Parietal lobe (tissue), 2 donors: ENCODE measurements around the gene PPIAL4G. TPM values are rescaled to one million over a fixed set of nuclear protein-coding genes. Genes with fewer than 3 reads are reported as not detected.

Experiments used
- small RNA-seq: library from RNA; depleted of rRNA; stranded (forward); fragments of <200 nt; gene quantifications from one replicate; pipeline ENCODE3, GENCODE V24; 2014; ENCODE audit warnings: low replicate concordance
- total RNA-seq: library from RNA; depleted of rRNA; stranded (reverse); fragments of >200 nt; gene quantifications from one replicate; pipeline ENCODE4 v1.2.3, GENCODE V29; 2014

The PPIAL4G gene
- 2.2 TPM for total RNA-seq

GRCh38 chr1:148483029-148483428 is at the start of gene PPIAL4G:
Gene PPIAL4G (minus strand): TSS chr1:148483302. CDS start chr1:148483252, 50 bp downstream.

Small RNA genes within 50 kb of the gene (small RNA-seq; reads per million reads assigned to genes)
- 0.37 reads per million, percentile 24 among the genes with 10 or more reads in this experiment for gene RF00003

Other genes starting within 250 kb of the PPIAL4G start
- gene NBPF14, start 112.7 kb upstream of the PPIAL4G start, total RNA-seq, result 20.0 TPM